ENCODE measurements around the gene BCAP31. TPM values are rescaled to one million over a fixed set of nuclear protein-coding genes. Genes with fewer than 3 reads are reported as not detected.

BCAP31 gene
- total RNA-seq, 1 experiment from 2014 or later = 522 TPM

GRCh38 chrX:153769158-153769864, 45.1 kb upstream of the BCAP31 start:
- intact Hi-C loops (cut with micrococcal nuclease; ENCODE audit: unreplicated experiment) = loop anchor here (5.0 kb wide), 1 partner anchor 763 kb away; no protein-coding TSS in a partner anchor

GRCh38 chrX:153768311-153769157, 44.3 kb upstream of the BCAP31 start:
- intact Hi-C loops (cut with micrococcal nuclease; ENCODE audit: unreplicated experiment) = loop anchor here (5.0 kb wide), 1 partner anchor 764 kb away; no protein-coding TSS in a partner anchor
- no peaks in the 10 kb centered on the region for H4K20me1 ChIP-seq (ENCODE audit: insufficient read depth)
- ChIA-PET POLR2A (ENCODE audit: unreplicated experiment) (no interaction called here), CTCF (no interaction called here)
- BruUV-seq (replicated peaks) = no TSS peak
- peaks cover 7% of the 10 kb centered on the region; the same call in 1 of the 2 replicates for H3K4me1 ChIP-seq (replicated peaks; ENCODE audit: insufficient read depth)
- no peaks in the 10 kb centered on the region for H3K36me3 ChIP-seq (ENCODE audit: low read depth)
- no peaks in the 10 kb centered on the region for H3K79me2 ChIP-seq (ENCODE audit: low read depth)
- H3K9me3 ChIP-seq (ENCODE audit: insufficient read depth, low read depth) = no peaks in the 10 kb centered on the region
- no peaks in the 10 kb centered on the region for H3K9me2 ChIP-seq (ENCODE audit: insufficient read depth)
- no peaks in the 10 kb centered on the region for H3K27me3 ChIP-seq (ENCODE audit: insufficient read depth, low read depth)
- H3K27ac ChIP-seq = no peak overlapping the region
- H3K4me2 ChIP-seq = no peak overlapping the region
- H2AFZ ChIP-seq = no peak overlapping the region
- no peaks in the 10 kb centered on the region for H3F3A ChIP-seq (ENCODE audit: insufficient read depth, low read depth)
- TF ChIP-seq EZH2 (IDR thresholded peaks at IDR 0.05; ENCODE audit: low read depth) (no peak), CTCF (conservative IDR thresholded peaks at IDR 0.05) (0 out of 2 replicates have a peak, but pooled peaks have one; percentile 13)
- H3K4me3 ChIP-seq = no peak overlapping the region
- no peak for DNase-seq

More at GRCh38 chrX:153769158-153769864, 45.1 kb upstream of the BCAP31 start:
- no peak overlapping the region for H3K4me2 ChIP-seq
- no TSS peak for BruUV-seq (replicated peaks)
- H3K27me3 ChIP-seq (ENCODE audit: insufficient read depth, low read depth) = no peaks in the 10 kb centered on the region
- ChIA-PET POLR2A (ENCODE audit: unreplicated experiment) (no interaction called here), CTCF (no interaction called here)
- H3K27ac ChIP-seq = no peak overlapping the region
- no peaks in the 10 kb centered on the region for H3K79me2 ChIP-seq (ENCODE audit: low read depth)
- no peaks in the 10 kb centered on the region for H3K9me2 ChIP-seq (ENCODE audit: insufficient read depth)
- no peak overlapping the region for H3K4me3 ChIP-seq
- DNase-seq = no peak
- no peaks in the 10 kb centered on the region for H3F3A ChIP-seq (ENCODE audit: insufficient read depth, low read depth)
- no peak for TF ChIP-seq CTCF (conservative IDR thresholded peaks at IDR 0.05)
- no peak for TF ChIP-seq EZH2 (IDR thresholded peaks at IDR 0.05; ENCODE audit: low read depth)
- peaks cover 6% of the 10 kb centered on the region; the same call in 1 of the 2 replicates for H3K4me1 ChIP-seq (replicated peaks; ENCODE audit: insufficient read depth)
- H3K36me3 ChIP-seq (ENCODE audit: low read depth) = no peaks in the 10 kb centered on the region
- H4K20me1 ChIP-seq (ENCODE audit: insufficient read depth) = no peaks in the 10 kb centered on the region
- no peaks in the 10 kb centered on the region for H3K9me3 ChIP-seq (ENCODE audit: insufficient read depth, low read depth)
- no peak overlapping the region for H2AFZ ChIP-seq

- Histone ChIP-seq H3K36me3 (ENCODE audit: low read depth) (no peaks in the 10 kb centered on the region), H3K9me2 (ENCODE audit: insufficient read depth) (no peaks in the 10 kb centered on the region), H3K9me3 (ENCODE audit: insufficient read depth, low read depth) (no peaks in the 10 kb centered on the region), H3K27me3 (ENCODE audit: insufficient read depth, low read depth) (no peaks in the 10 kb centered on the region), H2AFZ (no peak overlapping the region), H3K4me1 (replicated peaks; ENCODE audit: insufficient read depth) (peaks cover 7% of the 10 kb centered on the region; the same call in 1 of the 2 replicates), H4K20me1 (ENCODE audit: insufficient read depth) (no peaks in the 10 kb centered on the region), H3K4me3 (no peak overlapping the region), H3K4me2 (no peak overlapping the region), H3K27ac (no peak overlapping the region), H3F3A (ENCODE audit: insufficient read depth, low read depth) (no peaks in the 10 kb centered on the region), H3K79me2 (ENCODE audit: low read depth) (no peaks in the 10 kb centered on the region)
- TF ChIP-seq EZH2 (IDR thresholded peaks at IDR 0.05; ENCODE audit: low read depth) (no peak), CTCF (conservative IDR thresholded peaks at IDR 0.05) (no peak)
- POLR2A ChIA-PET (ENCODE audit: unreplicated experiment) = no interaction called here
- no TSS peak for BruUV-seq (replicated peaks)
- CTCF ChIA-PET = no interaction called here
- intact Hi-C loops (cut with micrococcal nuclease; ENCODE audit: unreplicated experiment) = loop anchor here (5.0 kb wide), 1 partner anchor 765 kb away; no protein-coding TSS in a partner anchor
- DNase-seq = no peak
These were observed 43.5 kb upstream of the BCAP31 start for GRCh38 chrX:153767674-153768055.
